GM23338 (cell line): Measurements from ENCODE around the gene TMEM41B. TPM values are rescaled to one million over a fixed set of nuclear protein-coding genes. Genes with fewer than 3 reads are reported as not detected.

Experiments used
- ATAC-seq: fragments of 200-7000 bp; cut with Tn5 transposase; 3 replicates; pipeline ENCODE4 v1.9.1; 2020
- DNase-seq: peaks from one replicate; pipeline ENCODE4 v3.0.0-alpha.2; 2015; ENCODE audit warnings: low spot score
- H2AFZ ChIP-seq: fragments of 200-600 bp; sonication (generic); 2 replicates; pipeline ENCODE4 v1.8.0; 2016; ENCODE audit warnings: antibody characterized with exemption, mild to moderate bottlenecking, moderate library complexity
- H3F3A ChIP-seq: fragments of 200-600 bp; sonication (generic); replicated peaks from 2 replicates; pipeline ENCODE4 v1.8.0; 2017; ENCODE audit warnings: antibody characterized with exemption, mixed run types, low read depth
- H3K27ac ChIP-seq: fragments of 200-600 bp; sonication (generic); 2 replicates; pipeline ENCODE4 v1.6.1; 2016; ENCODE audit warnings: low read depth
- H3K27me3 ChIP-seq: fragments of 200-600 bp; sonication (generic); 2 replicates; pipeline ENCODE4 v1.8.0; 2016; ENCODE audit warnings: mild to moderate bottlenecking, mixed run types, moderate library complexity; ENCODE audit not compliant: insufficient read depth
- H3K36me3 ChIP-seq: fragments of 200-600 bp; sonication (generic); 2 replicates; pipeline ENCODE4 v1.8.0; 2016; ENCODE audit warnings: mild to moderate bottlenecking; ENCODE audit not compliant: insufficient read depth
- H3K4me1 ChIP-seq: fragments of 200-600 bp; sonication (generic); 2 replicates; pipeline ENCODE4 v1.8.0; 2016; ENCODE audit warnings: mild to moderate bottlenecking, moderate library complexity; ENCODE audit not compliant: insufficient read depth
- H3K4me2 ChIP-seq: fragments of 200-600 bp; sonication (generic); 2 replicates; pipeline ENCODE4 v1.7.1; 2017; ENCODE audit warnings: mixed run types
- H3K4me3 ChIP-seq: fragments of 200-600 bp; sonication (generic); 2 replicates; pipeline ENCODE4 v1.6.1; 2016; ENCODE audit warnings: mixed run types
- H3K79me2 ChIP-seq: fragments of 200-600 bp; sonication (generic); replicated peaks from 2 replicates; pipeline ENCODE4 v1.8.0; 2017; ENCODE audit warnings: mild to moderate bottlenecking; ENCODE audit not compliant: insufficient read depth
- H3K9me2 ChIP-seq: fragments of 200-600 bp; sonication (generic); 2 replicates; pipeline ENCODE4 v1.8.0; 2017; ENCODE audit not compliant: insufficient read depth
- H4K20me1 ChIP-seq: fragments of 200-600 bp; sonication (generic); replicated peaks from 2 replicates; pipeline ENCODE4 v1.8.0; 2017; ENCODE audit warnings: mild to moderate bottlenecking; ENCODE audit not compliant: insufficient read depth
- H3K27ac Mint-ChIP-seq: 2 replicates; pipeline ENCODE4 v1.8.0; 2020; ENCODE audit warnings: inconsistent platforms, mild to moderate bottlenecking, moderate library complexity, mixed read lengths
- H3K27me3 Mint-ChIP-seq: 3 replicates; pipeline ENCODE4 v1.8.0; 2022; ENCODE audit warnings: low read depth, mild to moderate bottlenecking, moderate library complexity, mixed read lengths, inconsistent platforms; ENCODE audit not compliant: insufficient read depth, poor library complexity
- H3K36me3 Mint-ChIP-seq: 3 replicates; pipeline ENCODE4 v1.8.0; 2021; ENCODE audit warnings: low read depth, mild to moderate bottlenecking, inconsistent platforms, moderate library complexity, mixed read lengths
- H3K4me1 Mint-ChIP-seq: 3 replicates; pipeline ENCODE4 v1.8.0; 2020; ENCODE audit warnings: mild to moderate bottlenecking, inconsistent platforms, mixed read lengths
- H3K4me3 Mint-ChIP-seq: 3 replicates; pipeline ENCODE4 v1.8.0; 2021; ENCODE audit warnings: moderate library complexity, mild to moderate bottlenecking, inconsistent platforms, mixed read lengths
- H3K9me3 Mint-ChIP-seq: 3 replicates; pipeline ENCODE4 v1.8.0; 2020; ENCODE audit warnings: moderate library complexity, mild to moderate bottlenecking, inconsistent platforms, mixed read lengths
- CREB1 ChIP-seq: fragments of 250-450 bp; sonication (Bioruptor Pico); IDR thresholded peaks from 2 replicates; pipeline ENCODE4 v1.5.0; 2020; ENCODE audit warnings: low read depth, mild to moderate bottlenecking, moderate library complexity
- ETS1 ChIP-seq: IDR thresholded peaks from 2 replicates; pipeline ENCODE4 v1.6.1; 2016; ENCODE audit warnings: antibody characterized with exemption
- EZH2 ChIP-seq: fragments of 200-600 bp; sonication (generic); IDR thresholded peaks from one replicate; pipeline ENCODE4 v1.8.0; 2017; ENCODE audit warnings: antibody characterized with exemption, mild to moderate bottlenecking, low read depth; ENCODE audit not compliant: unreplicated experiment
- EZH2phosphoT487 ChIP-seq: fragments of 200-600 bp; sonication (generic); IDR thresholded peaks from one replicate; pipeline ENCODE4 v1.8.1; 2018; ENCODE audit warnings: antibody characterized with exemption; ENCODE audit not compliant: unreplicated experiment
- JUNB ChIP-seq: IDR thresholded peaks from one replicate; pipeline ENCODE4 v1.6.1; 2016; ENCODE audit warnings: antibody characterized with exemption; ENCODE audit not compliant: unreplicated experiment
- STAT1 ChIP-seq: IDR thresholded peaks from one replicate; pipeline ENCODE4 v1.6.1; 2016; ENCODE audit warnings: antibody characterized with exemption; ENCODE audit not compliant: unreplicated experiment
- ZNF114 ChIP-seq: fragments of 250-450 bp; sonication (Bioruptor Pico); IDR thresholded peaks from 2 replicates; pipeline ENCODE4 v1.5.0; 2020; ENCODE audit warnings: mild to moderate bottlenecking, moderate library complexity
- ZNF331 ChIP-seq: fragments of 250-450 bp; sonication (Bioruptor Pico); IDR thresholded peaks from 2 replicates; pipeline ENCODE4 v1.5.0; 2020; ENCODE audit warnings: low read depth, mild to moderate bottlenecking, moderate library complexity
- polyA plus RNA-seq: library from polyadenylated mRNA; unstranded; fragments of >200 nt; fragmentation: Nextera tagmentation; extraction: Ambion mirVana; gene quantifications from 2 replicates; pipeline ENCODE4 v1.2.1, GENCODE V29; 2016
- total RNA-seq: library from RNA; depleted of rRNA; stranded (reverse); fragments of >200 nt; shearing (Covaris generic); gene quantifications from 2 replicates; pipeline ENCODE4 v1.2.3, GENCODE V29; 2014
- TF ChIP-seq, protein P1 (sequence below), 2 experiments: fragments of 200-600 bp in 1 of 2; sonication (generic) in 1 of 2; conservative IDR thresholded peaks; 2 replicates each; pipeline versions ENCODE4 v1.5.1 to v1.6.1; 2016 to 2017; ENCODE audit warnings: antibody characterized with exemption in 2 of 2, low read depth in 2 of 2, mild to moderate bottlenecking in 2 of 2, moderate library complexity in 1 of 2
- TF ChIP-seq, protein P2 (sequence below): IDR thresholded peaks from one replicate; pipeline ENCODE4 v1.6.1; 2018; ENCODE audit warnings: antibody characterized with exemption; ENCODE audit not compliant: unreplicated experiment

TMEM41B gene
- total and polyA plus RNA-seq, 2 experiments from 2014 or later: 34.4 to 53.8 TPM

DNA sequence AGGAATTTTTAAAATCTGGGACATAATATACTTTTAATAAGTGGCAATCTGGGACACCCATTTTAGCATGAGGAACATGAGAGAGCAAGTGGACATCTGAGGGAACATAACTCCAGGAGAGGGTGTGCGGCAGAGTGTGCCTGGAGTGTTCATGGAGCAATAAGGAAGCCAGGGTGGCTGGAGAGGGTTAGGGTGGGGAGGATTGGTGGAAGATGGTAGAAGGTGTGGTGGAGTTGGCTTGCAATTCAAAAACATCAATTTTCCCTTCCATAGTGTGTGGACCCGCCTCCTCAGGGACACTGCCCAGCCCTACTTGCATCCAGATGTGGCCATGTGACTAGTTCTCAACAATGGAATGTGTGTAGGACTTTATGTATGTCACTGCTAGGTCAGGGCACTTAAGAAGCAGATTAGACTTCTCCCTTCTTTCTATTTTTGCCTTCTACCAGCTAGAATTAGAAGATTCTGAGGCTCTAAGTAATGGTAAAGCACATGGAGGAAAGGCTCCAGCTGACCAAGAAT lies 44.8 kb downstream of the TMEM41B start (continued):
- TF ChIP-seq JUNB: no peak
- no peak for TF ChIP-seq EZH2phosphoT487
- no peak for TF ChIP-seq ETS1
- TF ChIP-seq ZNF331: no peak
- TF ChIP-seq, protein P1, sequence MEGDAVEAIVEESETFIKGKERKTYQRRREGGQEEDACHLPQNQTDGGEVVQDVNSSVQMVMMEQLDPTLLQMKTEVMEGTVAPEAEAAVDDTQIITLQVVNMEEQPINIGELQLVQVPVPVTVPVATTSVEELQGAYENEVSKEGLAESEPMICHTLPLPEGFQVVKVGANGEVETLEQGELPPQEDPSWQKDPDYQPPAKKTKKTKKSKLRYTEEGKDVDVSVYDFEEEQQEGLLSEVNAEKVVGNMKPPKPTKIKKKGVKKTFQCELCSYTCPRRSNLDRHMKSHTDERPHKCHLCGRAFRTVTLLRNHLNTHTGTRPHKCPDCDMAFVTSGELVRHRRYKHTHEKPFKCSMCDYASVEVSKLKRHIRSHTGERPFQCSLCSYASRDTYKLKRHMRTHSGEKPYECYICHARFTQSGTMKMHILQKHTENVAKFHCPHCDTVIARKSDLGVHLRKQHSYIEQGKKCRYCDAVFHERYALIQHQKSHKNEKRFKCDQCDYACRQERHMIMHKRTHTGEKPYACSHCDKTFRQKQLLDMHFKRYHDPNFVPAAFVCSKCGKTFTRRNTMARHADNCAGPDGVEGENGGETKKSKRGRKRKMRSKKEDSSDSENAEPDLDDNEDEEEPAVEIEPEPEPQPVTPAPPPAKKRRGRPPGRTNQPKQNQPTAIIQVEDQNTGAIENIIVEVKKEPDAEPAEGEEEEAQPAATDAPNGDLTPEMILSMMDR (conservative IDR thresholded peaks at IDR 0.05; ENCODE audit: low read depth in 2 of 2): no peak
- TF ChIP-seq, protein P2, sequence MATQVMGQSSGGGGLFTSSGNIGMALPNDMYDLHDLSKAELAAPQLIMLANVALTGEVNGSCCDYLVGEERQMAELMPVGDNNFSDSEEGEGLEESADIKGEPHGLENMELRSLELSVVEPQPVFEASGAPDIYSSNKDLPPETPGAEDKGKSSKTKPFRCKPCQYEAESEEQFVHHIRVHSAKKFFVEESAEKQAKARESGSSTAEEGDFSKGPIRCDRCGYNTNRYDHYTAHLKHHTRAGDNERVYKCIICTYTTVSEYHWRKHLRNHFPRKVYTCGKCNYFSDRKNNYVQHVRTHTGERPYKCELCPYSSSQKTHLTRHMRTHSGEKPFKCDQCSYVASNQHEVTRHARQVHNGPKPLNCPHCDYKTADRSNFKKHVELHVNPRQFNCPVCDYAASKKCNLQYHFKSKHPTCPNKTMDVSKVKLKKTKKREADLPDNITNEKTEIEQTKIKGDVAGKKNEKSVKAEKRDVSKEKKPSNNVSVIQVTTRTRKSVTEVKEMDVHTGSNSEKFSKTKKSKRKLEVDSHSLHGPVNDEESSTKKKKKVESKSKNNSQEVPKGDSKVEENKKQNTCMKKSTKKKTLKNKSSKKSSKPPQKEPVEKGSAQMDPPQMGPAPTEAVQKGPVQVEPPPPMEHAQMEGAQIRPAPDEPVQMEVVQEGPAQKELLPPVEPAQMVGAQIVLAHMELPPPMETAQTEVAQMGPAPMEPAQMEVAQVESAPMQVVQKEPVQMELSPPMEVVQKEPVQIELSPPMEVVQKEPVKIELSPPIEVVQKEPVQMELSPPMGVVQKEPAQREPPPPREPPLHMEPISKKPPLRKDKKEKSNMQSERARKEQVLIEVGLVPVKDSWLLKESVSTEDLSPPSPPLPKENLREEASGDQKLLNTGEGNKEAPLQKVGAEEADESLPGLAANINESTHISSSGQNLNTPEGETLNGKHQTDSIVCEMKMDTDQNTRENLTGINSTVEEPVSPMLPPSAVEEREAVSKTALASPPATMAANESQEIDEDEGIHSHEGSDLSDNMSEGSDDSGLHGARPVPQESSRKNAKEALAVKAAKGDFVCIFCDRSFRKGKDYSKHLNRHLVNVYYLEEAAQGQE: no peak

- Histone ChIP-seq H3K79me2 (peaks cover 20% of the 10 kb centered on the region), H3K4me1 (peaks cover 21% of the 10 kb centered on the region), H3K27ac (no peak overlapping the region), H3K9me2 (no peaks in the 10 kb centered on the region), H3K4me3 (no peak overlapping the region), H3K4me2 (peak overlapping the region; percentile 16; the same call in 1 of the 2 replicates), H4K20me1 (peaks cover 16% of the 10 kb centered on the region), H3K36me3 (no peaks in the 10 kb centered on the region), H3K27me3 (no peaks in the 10 kb centered on the region), H2AFZ (no peak overlapping the region; the same call in 1 of the 2 replicates), H3F3A (peaks cover 14% of the 10 kb centered on the region; the same call in 1 of the 2 replicates)
- Mint-ChIP-seq H3K4me3 (peak overlapping the region; percentile 1; the same call in 1 of the 3 replicates), H3K36me3 (0 out of 3 replicates have a peak, but pooled peaks cover 4% of the 10 kb centered on the region), H3K9me3 (no peaks in the 10 kb centered on the region), H3K27me3 (peaks cover 15% of the 10 kb centered on the region), H3K4me1 (peaks cover 21% of the 10 kb centered on the region), H3K27ac (no peak overlapping the region)
- DNase-seq: peak; percentile 38
- ATAC-seq: no peak; the same call in 1 of the 3 replicates
- TF ChIP-seq ZNF114 (CRISPR knock-in tag): no peak
- no peak for TF ChIP-seq EZH2phosphoT487
- no peak for TF ChIP-seq JUNB
- TF ChIP-seq, protein P2: no peak
- TF ChIP-seq, protein P1 (conservative IDR thresholded peaks at IDR 0.05; ENCODE audit: low read depth in 2 of 2): no peak
- TF ChIP-seq STAT1: no peak
- no peak for TF ChIP-seq EZH2
- no peak for TF ChIP-seq CREB1 (CRISPR knock-in tag)
These were observed 46.7 kb downstream of the TMEM41B start for GRCh38 chr11:9267680-9268079.
